Activated naive CD4-positive, alpha-beta T cell treated with anti-CD3 and anti-CD28 coated beads, Interleukin-2, amount 50 U/mL, for 24 hours (primary cell): ENCODE measurements around the gene RERE.

ENCODE experiments used
- H3K27ac Mint-ChIP-seq: one replicate; pipeline ENCODE4 v1.8.0; 2021; ENCODE audit warnings: mild to moderate bottlenecking, mixed read lengths
- H3K27me3 Mint-ChIP-seq: one replicate; pipeline ENCODE4 v1.8.0; 2021; ENCODE audit warnings: mixed read lengths
- H3K36me3 Mint-ChIP-seq: one replicate; pipeline ENCODE4 v1.8.0; 2021; ENCODE audit warnings: mixed read lengths
- H3K4me1 Mint-ChIP-seq: one replicate; pipeline ENCODE4 v1.8.0; 2021; ENCODE audit warnings: mixed read lengths
- H3K4me3 Mint-ChIP-seq: one replicate; pipeline ENCODE4 v1.8.0; 2021; ENCODE audit warnings: mild to moderate bottlenecking, mixed read lengths
- H3K9me3 Mint-ChIP-seq: one replicate; pipeline ENCODE4 v1.8.0; 2021; ENCODE audit warnings: mixed read lengths

RERE gene

GRCh38 chr1:8465013-8465412 is 352.4 kb downstream of the RERE start:
- H3K36me3 Mint-ChIP-seq: peaks cover 7% of the 10 kb centered on the region
- H3K4me3 Mint-ChIP-seq: no peak overlapping the region
- H3K27me3 Mint-ChIP-seq: no peaks in the 10 kb centered on the region
- H3K9me3 Mint-ChIP-seq: no peaks in the 10 kb centered on the region
- peaks cover 58% of the 10 kb centered on the region for H3K4me1 Mint-ChIP-seq
- no peak overlapping the region for H3K27ac Mint-ChIP-seq

- no peak overlapping the region for H3K27ac Mint-ChIP-seq
- peaks cover 65% of the 10 kb centered on the region for H3K4me1 Mint-ChIP-seq
- H3K27me3 Mint-ChIP-seq: no peaks in the 10 kb centered on the region
- no peaks in the 10 kb centered on the region for H3K9me3 Mint-ChIP-seq
- no peak overlapping the region for H3K4me3 Mint-ChIP-seq
- H3K36me3 Mint-ChIP-seq: peaks cover 7% of the 10 kb centered on the region
These were observed 353.1 kb downstream of the RERE start for GRCh38 chr1:8464377-8464776.

- H3K27me3 Mint-ChIP-seq: no peaks in the 10 kb centered on the region
- no peak overlapping the region for H3K4me3 Mint-ChIP-seq
- peaks cover 67% of the 10 kb centered on the region for H3K4me1 Mint-ChIP-seq
- peaks cover 7% of the 10 kb centered on the region for H3K36me3 Mint-ChIP-seq
- peak overlapping the region; percentile 77 for H3K27ac Mint-ChIP-seq
- H3K9me3 Mint-ChIP-seq: no peaks in the 10 kb centered on the region
These were observed 354.1 kb downstream of the RERE start for GRCh38 chr1:8463144-8463927.

DNA sequence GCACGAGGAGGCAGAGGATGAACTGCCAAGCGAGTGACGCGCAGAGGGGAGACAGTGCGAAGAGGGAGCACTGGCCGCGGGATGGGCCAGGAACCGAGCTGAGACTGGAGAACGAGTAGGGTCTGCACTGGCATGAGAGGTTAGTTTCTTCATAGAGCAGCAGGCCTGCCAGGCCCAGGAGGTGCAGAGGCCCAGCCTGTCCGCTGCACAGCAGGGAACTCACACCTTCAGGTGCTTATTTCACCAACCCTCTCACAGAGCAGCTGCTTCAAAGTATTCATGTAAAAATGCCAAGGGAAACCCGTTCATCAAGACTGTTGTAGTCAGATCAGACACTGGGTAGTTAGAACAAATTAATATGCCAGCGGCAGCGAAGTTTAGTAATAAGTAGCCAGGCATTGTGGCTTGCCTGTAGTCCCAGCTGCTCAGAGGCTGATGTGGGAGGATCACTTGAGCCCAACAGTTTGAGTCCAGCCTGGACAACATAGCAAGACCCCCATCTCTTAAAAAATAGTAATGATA is 355.0 kb downstream of the RERE start:
- Mint-ChIP-seq H3K27ac (peak overlapping the region; percentile 72), H3K36me3 (peaks cover 7% of the 10 kb centered on the region), H3K4me1 (peaks cover 76% of the 10 kb centered on the region), H3K4me3 (no peak overlapping the region), H3K9me3 (no peaks in the 10 kb centered on the region), H3K27me3 (no peaks in the 10 kb centered on the region)

GRCh38 chr1:8461351-8462110 is 355.9 kb downstream of the RERE start:
- Mint-ChIP-seq H3K9me3 (no peaks in the 10 kb centered on the region), H3K4me3 (peak overlapping the region; percentile 68), H3K36me3 (peaks cover 8% of the 10 kb centered on the region), H3K27ac (peak overlapping the region; percentile 91), H3K4me1 (peaks cover 79% of the 10 kb centered on the region), H3K27me3 (no peaks in the 10 kb centered on the region)

DNA sequence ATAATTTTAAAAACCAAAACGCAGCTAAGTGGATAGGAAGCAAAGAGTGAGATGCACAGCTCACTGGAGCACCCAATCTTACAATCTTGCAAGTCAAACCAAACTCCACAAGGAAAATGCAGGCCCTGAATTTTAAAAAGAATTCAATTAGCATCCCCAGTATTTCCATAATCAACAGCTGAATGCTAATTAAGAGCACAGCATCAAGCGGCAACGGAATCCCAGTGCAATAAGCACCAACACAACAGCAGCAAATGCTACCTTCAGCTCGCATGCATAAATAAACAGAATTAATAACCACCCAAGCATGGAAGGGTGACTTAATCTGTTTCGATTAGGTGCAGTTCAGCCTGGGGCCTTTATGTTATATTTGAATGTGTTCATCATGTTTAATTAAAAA is 356.7 kb downstream of the RERE start:
- no peak overlapping the region for H3K4me3 Mint-ChIP-seq
- H3K4me1 Mint-ChIP-seq: peaks cover 84% of the 10 kb centered on the region
- peaks cover 9% of the 10 kb centered on the region for H3K36me3 Mint-ChIP-seq
- H3K27me3 Mint-ChIP-seq: no peaks in the 10 kb centered on the region
- H3K9me3 Mint-ChIP-seq: no peaks in the 10 kb centered on the region
- H3K27ac Mint-ChIP-seq: peak overlapping the region; percentile 55

GRCh38 chr1:8460132-8460544 is 357.3 kb downstream of the RERE start:
- H3K4me3 Mint-ChIP-seq: no peak overlapping the region

DNA sequence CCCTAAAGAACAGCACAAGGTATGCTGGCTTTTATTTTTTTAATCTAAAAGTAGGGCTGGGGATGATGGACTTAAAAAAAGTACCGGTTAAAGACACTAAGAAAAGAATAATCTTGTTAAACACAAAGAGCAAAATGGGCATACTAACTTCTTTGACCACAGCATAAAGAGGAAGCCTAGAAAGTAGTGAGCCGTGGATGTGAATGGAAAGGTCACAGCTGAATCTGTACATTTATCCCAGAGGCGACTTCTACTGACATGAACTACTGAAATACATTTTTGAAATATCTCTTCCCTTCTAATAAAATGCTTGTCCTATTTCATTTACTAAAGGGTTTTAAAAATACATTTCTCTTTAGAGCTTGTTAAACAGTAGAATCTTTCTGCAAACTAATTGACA is 358.8 kb downstream of the RERE start:
- Mint-ChIP-seq H3K27ac (no peak overlapping the region), H3K36me3 (peaks cover 12% of the 10 kb centered on the region), H3K27me3 (no peaks in the 10 kb centered on the region), H3K4me3 (no peak overlapping the region), H3K4me1 (peaks cover 71% of the 10 kb centered on the region), H3K9me3 (no peaks in the 10 kb centered on the region)

More at GRCh38 chr1:8460132-8460544, 357.3 kb downstream of the RERE start:
- H3K27me3 Mint-ChIP-seq: no peaks in the 10 kb centered on the region
- H3K9me3 Mint-ChIP-seq: no peaks in the 10 kb centered on the region
- H3K36me3 Mint-ChIP-seq: peaks cover 9% of the 10 kb centered on the region
- H3K4me1 Mint-ChIP-seq: peaks cover 81% of the 10 kb centered on the region
- H3K27ac Mint-ChIP-seq: peak overlapping the region; percentile 62

DNA sequence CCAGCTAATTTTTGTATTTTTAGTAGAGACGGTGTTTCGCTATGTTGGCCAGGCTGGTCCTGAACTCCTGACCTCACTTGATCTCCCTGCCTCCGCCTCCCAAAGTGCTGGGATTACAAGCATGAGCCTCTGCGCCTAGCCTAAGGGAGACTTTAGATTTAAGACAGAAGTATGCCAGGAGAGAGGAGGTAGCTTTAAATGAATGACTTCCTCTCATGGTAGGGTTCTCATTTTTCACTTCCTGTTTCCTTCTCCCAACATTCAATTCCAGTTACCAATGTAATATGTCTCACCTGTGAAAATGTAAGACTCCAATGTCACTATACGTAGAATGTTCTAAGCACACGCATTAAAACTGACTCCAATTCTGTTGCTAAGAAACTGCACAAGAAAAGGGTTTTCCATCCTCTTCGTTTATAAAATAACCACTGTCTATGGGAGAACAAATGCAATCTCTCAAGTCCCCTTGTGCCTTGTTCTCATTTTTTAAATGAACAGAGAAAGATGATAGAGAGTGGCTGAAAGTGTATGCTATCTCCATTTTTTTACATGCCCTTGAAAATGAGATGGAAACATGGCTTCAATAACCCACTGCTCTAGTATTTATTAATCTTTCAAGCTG is 359.6 kb downstream of the RERE start:
- Mint-ChIP-seq H3K4me1 (peaks cover 64% of the 10 kb centered on the region), H3K27ac (peak overlapping the region; percentile 9), H3K27me3 (no peaks in the 10 kb centered on the region), H3K4me3 (no peak overlapping the region), H3K36me3 (peaks cover 12% of the 10 kb centered on the region), H3K9me3 (no peaks in the 10 kb centered on the region)

DNA sequence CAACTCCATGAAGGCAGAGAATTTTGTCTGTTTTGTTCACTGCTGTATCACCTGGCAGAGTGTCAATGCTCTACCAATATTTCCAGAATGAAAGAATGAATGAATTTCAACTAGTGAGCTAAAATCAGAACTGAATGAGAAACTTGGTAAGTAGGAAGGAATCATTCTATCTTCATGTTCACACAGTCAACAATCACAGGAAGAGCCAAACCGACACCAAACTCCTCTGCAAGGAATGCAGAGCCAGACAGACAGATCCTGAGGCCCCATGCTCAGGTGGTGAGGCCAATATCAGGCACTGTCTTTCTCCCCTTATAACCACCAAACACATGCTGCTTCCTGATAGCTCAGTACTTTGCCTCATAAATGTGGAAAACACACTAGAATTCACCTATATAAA is 360.4 kb downstream of the RERE start:
- Mint-ChIP-seq H3K27ac (peak overlapping the region; percentile 38), H3K9me3 (no peaks in the 10 kb centered on the region), H3K4me3 (no peak overlapping the region)

DNA sequence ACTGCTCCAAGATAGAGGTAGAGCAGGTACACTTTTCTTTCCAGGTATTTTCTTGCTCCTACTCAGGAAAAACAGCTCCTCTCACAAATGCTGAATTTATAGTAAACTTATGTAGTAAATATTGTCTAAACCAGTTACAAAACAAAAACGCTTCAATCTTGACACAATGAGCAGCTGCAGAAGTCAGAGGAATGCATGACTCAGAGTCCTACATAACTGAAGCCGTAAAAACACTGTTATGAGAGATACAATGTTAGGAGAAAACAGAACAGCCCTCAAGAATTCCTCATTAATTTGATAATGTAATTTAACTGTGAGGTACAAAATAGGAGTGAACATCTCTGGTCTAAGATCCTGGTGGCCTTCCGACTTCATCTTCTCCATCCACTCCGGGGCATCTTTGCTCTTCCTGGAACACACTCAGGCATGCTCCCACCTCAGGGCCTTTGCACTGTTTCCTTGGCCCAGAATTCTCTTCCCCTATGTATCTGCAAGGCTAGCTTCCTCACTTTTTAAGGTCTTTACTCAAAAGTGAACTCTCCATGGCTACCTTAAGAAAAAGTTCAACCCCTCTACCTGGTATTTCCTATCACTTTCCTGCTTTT is 361.0 kb downstream of the RERE start:
- peaks cover 51% of the 10 kb centered on the region for H3K4me1 Mint-ChIP-seq
- peak overlapping the region; percentile 38 for H3K27ac Mint-ChIP-seq

More for the DNA sequence above, 360.4 kb downstream of the RERE start:
- Mint-ChIP-seq H3K36me3 (peaks cover 8% of the 10 kb centered on the region), H3K4me1 (peaks cover 55% of the 10 kb centered on the region), H3K27me3 (no peaks in the 10 kb centered on the region)

GRCh38 chr1:8455700-8456307 is 361.6 kb downstream of the RERE start:
- no peak overlapping the region for H3K4me3 Mint-ChIP-seq
- H3K27ac Mint-ChIP-seq: peak overlapping the region; percentile 8
- H3K4me1 Mint-ChIP-seq: peaks cover 44% of the 10 kb centered on the region
- no peaks in the 10 kb centered on the region for H3K27me3 Mint-ChIP-seq
- no peaks in the 10 kb centered on the region for H3K9me3 Mint-ChIP-seq
- peaks cover 5% of the 10 kb centered on the region for H3K36me3 Mint-ChIP-seq

More for the DNA sequence above, 361.0 kb downstream of the RERE start:
- Mint-ChIP-seq H3K9me3 (no peaks in the 10 kb centered on the region), H3K4me3 (no peak overlapping the region), H3K27me3 (no peaks in the 10 kb centered on the region), H3K36me3 (peaks cover 6% of the 10 kb centered on the region)

GRCh38 chr1:8450312-8450711 is 367.1 kb downstream of the RERE start:
- Mint-ChIP-seq H3K9me3 (no peaks in the 10 kb centered on the region), H3K27me3 (no peaks in the 10 kb centered on the region), H3K4me1 (peaks cover 13% of the 10 kb centered on the region)

GRCh38 chr1:8448911-8449661 is 368.4 kb downstream of the RERE start:
- Mint-ChIP-seq H3K9me3 (no peaks in the 10 kb centered on the region), H3K4me3 (no peak overlapping the region), H3K27me3 (no peaks in the 10 kb centered on the region), H3K27ac (peak overlapping the region; percentile 61), H3K36me3 (peaks cover 17% of the 10 kb centered on the region), H3K4me1 (peaks cover 13% of the 10 kb centered on the region)

More at GRCh38 chr1:8450312-8450711, 367.1 kb downstream of the RERE start:
- Mint-ChIP-seq H3K36me3 (peaks cover 12% of the 10 kb centered on the region), H3K4me3 (no peak overlapping the region), H3K27ac (no peak overlapping the region)
